ACHN (cell line): Measurements from ENCODE around the gene TDP1.

Experiments
- DNase-seq: peaks from one replicate; pipeline ENCODE4 v3.0.0-alpha.2; 2015
- in situ Hi-C: cut with HindIII; loops from 2 replicates; pipeline ENCODE4 v1.10.0; 2017; ENCODE audit warnings: low sequenced_read_pairs, low pct_ligation_motif_present, low pct_unique_long_range_greater_than_20kb

TDP1 gene

GRCh38 chr14:89933002-89933401 lies 22.7 kb upstream of the TDP1 start:
- no peak for DNase-seq
- in situ Hi-C loops = no loop called here

- in situ Hi-C loops = no loop called here
Observed at GRCh38 chr14:89936654-89937185, 19.0 kb upstream of the TDP1 start.

GRCh38 chr14:89941830-89942377 lies 13.8 kb upstream of the TDP1 start:
- in situ Hi-C loops = no loop called here
- no peak for DNase-seq

More at GRCh38 chr14:89936654-89937185, 19.0 kb upstream of the TDP1 start:
- no peak for DNase-seq

GRCh38 chr14:89947344-89947743 lies 8.4 kb upstream of the TDP1 start:
- in situ Hi-C loops = no loop called here
- no peak for DNase-seq

GRCh38 chr14:89952576-89952975 lies 3.2 kb upstream of the TDP1 start:
- in situ Hi-C loops = no loop called here
- no peak for DNase-seq

- in situ Hi-C loops = no loop called here
- DNase-seq = no peak
Observed at GRCh38 chr14:89953602-89954001, 2.1 kb upstream of the TDP1 start.

- in situ Hi-C loops = no loop called here
- DNase-seq = peak; percentile 98
Observed at GRCh38 chr14:89954070-89955021, 1.4 kb upstream of the TDP1 start, which contains the start of gene EFCAB11. Gene EFCAB11, minus strand, starts transcription at chr14:89954730. Its CDS starts 70 bp downstream, at chr14:89954660.

- in situ Hi-C loops = no loop called here
Observed at GRCh38 chr14:89955022-89955744, 544 bp upstream of the TDP1 start.

GRCh38 chr14:89956661-89957009 lies 908 bp downstream of the TDP1 start:
- in situ Hi-C loops = no loop called here
- DNase-seq = no peak

More at GRCh38 chr14:89955022-89955744, 544 bp upstream of the TDP1 start:
- no peak for DNase-seq

GRCh38 chr14:89957376-89957775 lies 1.6 kb downstream of the TDP1 start:
- in situ Hi-C loops = no loop called here
- no peak for DNase-seq

- DNase-seq = peak; percentile 43
- in situ Hi-C loops = no loop called here
Observed at GRCh38 chr14:89957791-89958190, 2.1 kb downstream of the TDP1 start.

GRCh38 chr14:89958966-89959365 lies 3.2 kb downstream of the TDP1 start:
- in situ Hi-C loops = no loop called here
- no peak for DNase-seq

GRCh38 chr14:89959853-89960445 lies 4.2 kb downstream of the TDP1 start:
- in situ Hi-C loops = no loop called here
- no peak for DNase-seq

GRCh38 chr14:89960914-89961313 lies 5.2 kb downstream of the TDP1 start:
- in situ Hi-C loops = no loop called here
- no peak for DNase-seq

GRCh38 chr14:89963288-89963978 lies 7.7 kb downstream of the TDP1 start:
- in situ Hi-C loops = no loop called here
- no peak for DNase-seq

GRCh38 chr14:89965839-89966238 lies 10.1 kb downstream of the TDP1 start:
- in situ Hi-C loops = no loop called here
- no peak for DNase-seq

GRCh38 chr14:89973234-89973823 lies 17.6 kb downstream of the TDP1 start:
- in situ Hi-C loops = no loop called here
- DNase-seq = peak; percentile 58

GRCh38 chr14:89977668-89978067 lies 21.9 kb downstream of the TDP1 start:
- no peak for DNase-seq
- in situ Hi-C loops = no loop called here
